ENCODE data around the gene ZDHHC14.

DNA sequence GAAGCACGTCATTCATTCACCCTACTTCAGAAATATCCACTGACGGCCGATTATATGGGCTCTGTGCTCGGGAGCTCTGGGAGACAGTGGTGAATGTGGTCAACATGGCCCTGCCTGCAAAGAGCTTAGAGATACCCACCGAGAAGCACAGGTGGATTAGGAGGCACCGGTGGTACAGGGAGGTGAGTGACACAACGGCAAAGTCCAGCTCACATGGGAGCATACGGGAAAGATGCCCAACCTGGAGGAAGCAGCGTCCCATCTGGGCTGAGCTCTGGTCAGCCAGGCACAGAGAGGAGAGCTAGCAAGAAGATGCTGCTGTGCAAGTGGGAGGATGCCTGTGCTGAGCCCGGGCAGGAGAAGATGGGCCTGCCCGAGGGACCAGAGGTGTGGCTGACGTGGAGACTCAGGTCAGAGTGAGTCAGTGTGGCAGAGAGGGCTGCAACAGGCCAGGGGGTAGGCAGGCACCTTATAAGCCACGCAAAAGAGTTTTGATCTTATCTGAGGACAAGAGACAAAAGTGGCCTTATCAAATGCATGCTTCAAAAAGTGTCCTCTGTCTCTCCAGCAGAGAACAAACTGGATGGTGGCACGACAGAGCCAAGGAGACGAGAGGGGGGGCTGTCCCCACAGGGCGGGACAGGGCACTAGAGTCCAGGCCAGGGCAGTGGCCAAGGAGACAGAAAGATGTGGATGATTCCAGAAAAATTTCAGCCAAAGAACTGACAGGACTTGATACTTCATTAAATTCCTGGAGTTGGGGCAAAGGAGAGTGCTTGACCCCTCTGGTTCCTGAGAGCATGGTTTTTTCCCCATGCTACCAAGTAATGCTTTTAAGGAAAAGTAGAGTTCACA, 227.5 kb downstream of the ZDHHC14 start:
- TF ChIP-seq, protein P1, sequence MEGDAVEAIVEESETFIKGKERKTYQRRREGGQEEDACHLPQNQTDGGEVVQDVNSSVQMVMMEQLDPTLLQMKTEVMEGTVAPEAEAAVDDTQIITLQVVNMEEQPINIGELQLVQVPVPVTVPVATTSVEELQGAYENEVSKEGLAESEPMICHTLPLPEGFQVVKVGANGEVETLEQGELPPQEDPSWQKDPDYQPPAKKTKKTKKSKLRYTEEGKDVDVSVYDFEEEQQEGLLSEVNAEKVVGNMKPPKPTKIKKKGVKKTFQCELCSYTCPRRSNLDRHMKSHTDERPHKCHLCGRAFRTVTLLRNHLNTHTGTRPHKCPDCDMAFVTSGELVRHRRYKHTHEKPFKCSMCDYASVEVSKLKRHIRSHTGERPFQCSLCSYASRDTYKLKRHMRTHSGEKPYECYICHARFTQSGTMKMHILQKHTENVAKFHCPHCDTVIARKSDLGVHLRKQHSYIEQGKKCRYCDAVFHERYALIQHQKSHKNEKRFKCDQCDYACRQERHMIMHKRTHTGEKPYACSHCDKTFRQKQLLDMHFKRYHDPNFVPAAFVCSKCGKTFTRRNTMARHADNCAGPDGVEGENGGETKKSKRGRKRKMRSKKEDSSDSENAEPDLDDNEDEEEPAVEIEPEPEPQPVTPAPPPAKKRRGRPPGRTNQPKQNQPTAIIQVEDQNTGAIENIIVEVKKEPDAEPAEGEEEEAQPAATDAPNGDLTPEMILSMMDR (IDR thresholded peaks at IDR 0.05) = no peak
- no peak for TF ChIP-seq POLR2A (IDR thresholded peaks at IDR 0.05)
